Right lobe of liver (tissue), 6 donors: ENCODE data around the gene ADARB2. TPM values are rescaled to one million over a fixed set of nuclear protein-coding genes. Genes with fewer than 3 reads are reported as not detected.
A peak's percentile ranks its signal among the peaks of the same experiment; 100 is the strongest.

Source experiments
- ATAC-seq, 4 donors: fragments of 200-7000 bp; cut with Tn5 transposase; one replicate each; pipeline ENCODE4 v1.9.1; 2020; ENCODE audit warnings: mild to moderate bottlenecking in 4 of 4, moderate library complexity in 4 of 4
- DNase-seq, 3 donors: peaks; one replicate each; pipeline ENCODE4 v3.0.0-alpha.2; 2020
- H3K27ac ChIP-seq, 3 donors: fragments of 200-600 bp; one replicate each; pipeline ENCODE4 v1.8.0; 2022
- H3K27me3 ChIP-seq, 2 donors: fragments of 200-600 bp; one replicate each; pipeline ENCODE4 v1.8.0; 2022
- H3K36me3 ChIP-seq, 4 donors: fragments of 200-600 bp; sonication (generic) in 1 of 4; one replicate each; pipeline versions ENCODE4 v1.5.1 to v1.8.0; 2017 to 2022; ENCODE audit warnings: control low read depth in 1 of 4
- H3K4me1 ChIP-seq, 4 donors: fragments of 200-600 bp; sonication (generic) in 1 of 4; one replicate each; pipeline versions ENCODE4 v1.5.1 to v1.8.0; 2017 to 2022; ENCODE audit warnings: control low read depth in 1 of 4
- H3K4me3 ChIP-seq, 3 donors: fragments of 200-600 bp; one replicate each; pipeline ENCODE4 v1.8.0; 2022
- H3K9me3 ChIP-seq, 4 donors: fragments of 200-600 bp; sonication (generic) in 1 of 4; one replicate each; pipeline versions ENCODE4 v1.5.1 to v1.8.0; 2017 to 2022; ENCODE audit warnings: control low read depth in 1 of 4
- POLR2A ChIP-seq: fragments of 450-650 bp; IDR thresholded peaks from one replicate; pipeline ENCODE4 v1.6.1; 2017; ENCODE audit warnings: antibody characterized with exemption, mild to moderate bottlenecking
- WGBS: methylation state at CpG from one replicate; pipeline ENCODE4 v1.1.6; 2018; ENCODE audit warnings: low coverage, low lambda C conversion rate; ENCODE audit not compliant: insufficient coverage; ENCODE audit errors: missing lambda C conversion rate; 5-methylcytosine and 5-hydroxymethylcytosine counted together
- intact Hi-C, 2 donors: fragments of 100-400 bp; cut with DNase I; formaldehyde crosslinking; loops; one replicate each; pipeline versions ENCODE4 v1.11.2 to v1.14.1; 2022
- total RNA-seq, 6 experiments: library from RNA; depleted of rRNA in 2 of 6; stranded (reverse); fragments of >200 nt in 2 of 6; fragmentation: NEBNext Ultra II Directional in 3 of 6; extraction: Animal tissue kit (Norgen Biotek cat#: 25700) in 3 of 6; gene quantifications; one replicate each; pipeline versions ENCODE4 v1.1.0 to v1.2.4, GENCODE V29; 2016 to 2023
- TF ChIP-seq, protein P1 (sequence below), 4 donors: fragments of 200-600 bp in 3 of 4; fragments of 450-650 bp in 1 of 4; IDR thresholded peaks; one replicate each; pipeline versions ENCODE4 v1.5.1 to v1.8.0; 2016 to 2022; ENCODE audit warnings: antibody characterized with exemption in 4 of 4, mild to moderate bottlenecking in 2 of 4
- donor health status: DM: no; HTN: yes; CAD: no.
- donor health status: DM: no; HTN: no; CAD: no.
- donor health status: DM: no; HTN: no; CAD: no.
- donor health status: DM: no; HTN: yes; CAD: no.
- donor health status: DM: no; HTN: yes; CAD: no.

ADARB2 gene
- total RNA-seq, 6 experiments from 2014 or later: 0.07 to 0.68 (median 0.42) TPM

DNA sequence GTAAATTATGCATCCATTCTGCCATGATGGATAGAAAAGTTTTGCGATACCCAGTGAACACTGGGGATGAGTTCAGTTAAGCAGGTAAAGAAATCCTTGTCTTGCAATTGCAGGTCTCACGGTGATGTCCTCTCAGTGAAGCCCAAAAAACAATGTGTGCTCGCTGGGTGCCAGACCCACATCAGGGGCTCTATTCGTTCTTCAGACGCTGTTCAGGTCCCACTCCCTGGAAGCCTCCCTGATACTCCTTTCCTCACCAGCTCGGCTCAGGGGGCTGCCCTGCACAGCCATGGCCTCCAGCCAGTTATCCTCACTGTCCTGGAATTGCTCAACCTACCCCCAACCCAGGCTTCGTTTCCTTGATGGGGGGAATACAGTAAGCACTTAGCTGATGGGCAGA, 323.5 kb downstream of the ADARB2 start:
- 67% methylated on average over 6 of the region's 7 CpGs for WGBS

GRCh38 chr10:1413256-1413655, 324.1 kb downstream of the ADARB2 start:
- DNase-seq: peak in 1 of 3 donors; percentile 14
- 40% methylated on average over 2 of the region's 11 CpGs for WGBS
- H3K36me3 ChIP-seq: no peaks in the 10 kb centered on the region
- H3K9me3 ChIP-seq: no peaks in the 10 kb centered on the region
- no peaks in the 10 kb centered on the region for H3K4me1 ChIP-seq
- intact Hi-C loops: no loop called here
- no peak for ATAC-seq
- TF ChIP-seq, protein P1, sequence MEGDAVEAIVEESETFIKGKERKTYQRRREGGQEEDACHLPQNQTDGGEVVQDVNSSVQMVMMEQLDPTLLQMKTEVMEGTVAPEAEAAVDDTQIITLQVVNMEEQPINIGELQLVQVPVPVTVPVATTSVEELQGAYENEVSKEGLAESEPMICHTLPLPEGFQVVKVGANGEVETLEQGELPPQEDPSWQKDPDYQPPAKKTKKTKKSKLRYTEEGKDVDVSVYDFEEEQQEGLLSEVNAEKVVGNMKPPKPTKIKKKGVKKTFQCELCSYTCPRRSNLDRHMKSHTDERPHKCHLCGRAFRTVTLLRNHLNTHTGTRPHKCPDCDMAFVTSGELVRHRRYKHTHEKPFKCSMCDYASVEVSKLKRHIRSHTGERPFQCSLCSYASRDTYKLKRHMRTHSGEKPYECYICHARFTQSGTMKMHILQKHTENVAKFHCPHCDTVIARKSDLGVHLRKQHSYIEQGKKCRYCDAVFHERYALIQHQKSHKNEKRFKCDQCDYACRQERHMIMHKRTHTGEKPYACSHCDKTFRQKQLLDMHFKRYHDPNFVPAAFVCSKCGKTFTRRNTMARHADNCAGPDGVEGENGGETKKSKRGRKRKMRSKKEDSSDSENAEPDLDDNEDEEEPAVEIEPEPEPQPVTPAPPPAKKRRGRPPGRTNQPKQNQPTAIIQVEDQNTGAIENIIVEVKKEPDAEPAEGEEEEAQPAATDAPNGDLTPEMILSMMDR (IDR thresholded peaks at IDR 0.05): no peak
- TF ChIP-seq POLR2A: no peak
- peaks cover 0 to 8% of the 10 kb centered on the region in 2 donors for H3K27me3 ChIP-seq
- H3K4me3 ChIP-seq: no peak overlapping the region
- no peak overlapping the region for H3K27ac ChIP-seq

More for the DNA sequence above, 323.5 kb downstream of the ADARB2 start:
- no peak overlapping the region for H3K27ac ChIP-seq
- DNase-seq (peak in 1 of 3 donors; percentile 7), ATAC-seq (no peak)
- no peak for TF ChIP-seq POLR2A
- TF ChIP-seq, protein P1 (IDR thresholded peaks at IDR 0.05): no peak
- no peaks in the 10 kb centered on the region for H3K9me3 ChIP-seq
- H3K4me3 ChIP-seq: no peak overlapping the region
- no peaks in the 10 kb centered on the region for H3K4me1 ChIP-seq
- peaks cover 0 to 11% of the 10 kb centered on the region in 2 donors for H3K27me3 ChIP-seq
- no peaks in the 10 kb centered on the region for H3K36me3 ChIP-seq
- intact Hi-C loops: no loop called here

DNA sequence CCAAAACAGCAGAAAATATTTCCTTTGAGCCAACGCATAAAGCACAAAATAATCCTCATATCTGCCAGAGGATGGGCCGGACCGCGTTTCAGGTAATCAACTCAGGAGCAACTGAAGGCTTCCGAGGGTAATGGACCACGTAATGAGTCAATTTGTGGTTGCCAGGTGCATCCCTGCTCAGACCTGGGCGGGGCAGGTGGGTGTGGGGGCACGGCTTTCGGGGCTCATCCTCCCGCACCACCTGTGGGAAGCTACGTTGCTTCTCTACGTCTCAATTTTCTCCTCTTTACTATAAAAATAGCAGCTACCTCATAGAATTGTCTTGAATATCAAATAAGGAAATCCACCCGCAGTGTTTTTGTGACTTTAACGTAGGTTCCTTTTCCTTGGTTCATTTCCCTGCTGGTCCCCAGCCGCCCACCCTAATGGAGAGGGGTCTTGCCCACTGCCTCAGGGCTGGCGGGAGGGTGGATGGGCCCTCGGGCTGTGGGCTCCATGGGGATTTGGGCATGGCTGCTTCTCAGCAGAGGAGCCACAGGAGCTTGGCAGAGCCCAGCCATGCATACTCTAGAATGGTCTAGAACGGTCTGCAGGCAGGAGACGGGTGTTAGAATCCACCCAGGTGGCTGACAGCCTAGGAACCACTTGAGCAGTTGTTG, 324.7 kb downstream of the ADARB2 start:
- no peaks in the 10 kb centered on the region for H3K9me3 ChIP-seq
- no peak overlapping the region for H3K27ac ChIP-seq
- H3K36me3 ChIP-seq: no peaks in the 10 kb centered on the region
- TF ChIP-seq POLR2A: no peak
- TF ChIP-seq, protein P1 (IDR thresholded peaks at IDR 0.05): no peak
- H3K4me3 ChIP-seq: no peak overlapping the region
- ATAC-seq (no peak), DNase-seq (peak in 1 of 3 donors; percentile 13)
- intact Hi-C loops: no loop called here
- no peaks in the 10 kb centered on the region for H3K4me1 ChIP-seq
- H3K27me3 ChIP-seq: peaks cover 0 to 2% of the 10 kb centered on the region in 2 donors
- 61% methylated on average over 16 of the region's 19 CpGs for WGBS

DNA sequence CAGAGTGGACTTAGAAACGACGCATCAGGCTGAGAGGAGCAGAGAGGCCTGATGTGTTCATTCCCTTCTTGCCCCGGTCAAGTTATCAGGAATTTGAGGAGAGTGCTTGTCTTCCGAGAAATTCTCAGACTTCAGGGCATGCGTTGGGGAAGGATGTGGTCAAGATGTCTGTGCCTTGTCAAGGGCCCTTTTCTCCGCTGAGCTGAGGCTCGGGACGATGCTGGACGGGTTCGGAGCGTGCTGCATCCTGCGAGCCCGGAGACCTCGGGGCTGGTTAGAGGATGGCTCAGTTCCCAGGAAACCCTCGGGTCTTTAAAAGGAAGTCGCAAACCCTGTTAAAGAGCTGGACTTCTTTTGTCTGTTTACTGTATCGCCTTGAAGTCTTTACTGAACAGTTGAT, 325.4 kb downstream of the ADARB2 start:
- H3K36me3 ChIP-seq: no peaks in the 10 kb centered on the region
- peak in 1 of 3 donors; percentile 13 for DNase-seq
- no peaks in the 10 kb centered on the region for H3K9me3 ChIP-seq
- 25% methylated on average over 16 of the region's 17 CpGs for WGBS
- ATAC-seq: no peak
- no peaks in the 10 kb centered on the region for H3K27me3 ChIP-seq
- H3K27ac ChIP-seq: no peak overlapping the region
- H3K4me1 ChIP-seq: no peaks in the 10 kb centered on the region
- intact Hi-C loops: no loop called here
- H3K4me3 ChIP-seq: no peak overlapping the region
- no peak for TF ChIP-seq POLR2A
- TF ChIP-seq, protein P1 (IDR thresholded peaks at IDR 0.05): no peak
